HL-60 (cell line): Measurements from ENCODE around the gene SYCE1L.

Experiments used
- POLR2AphosphoS5 ChIP-seq: IDR thresholded peaks from 2 replicates; pipeline ENCODE4 v1.6.1; 2012; ENCODE audit warnings: low read depth
- SPI1 ChIP-seq: IDR thresholded peaks from 2 replicates; pipeline ENCODE4 v1.6.1; 2012; ENCODE audit warnings: low read depth, mild to moderate bottlenecking, borderline replicate concordance
- TF ChIP-seq, protein P1 (sequence below): IDR thresholded peaks from one replicate; pipeline ENCODE4 v1.5.1; 2011; ENCODE audit warnings: low read length, control low read depth, inconsistent platforms; ENCODE audit not compliant: insufficient read depth
- TF ChIP-seq, protein P2 (sequence below): IDR thresholded peaks from 2 replicates; pipeline ENCODE4 v1.6.1; 2012; ENCODE audit warnings: low read depth; ENCODE audit not compliant: insufficient replicate concordance

DNA sequence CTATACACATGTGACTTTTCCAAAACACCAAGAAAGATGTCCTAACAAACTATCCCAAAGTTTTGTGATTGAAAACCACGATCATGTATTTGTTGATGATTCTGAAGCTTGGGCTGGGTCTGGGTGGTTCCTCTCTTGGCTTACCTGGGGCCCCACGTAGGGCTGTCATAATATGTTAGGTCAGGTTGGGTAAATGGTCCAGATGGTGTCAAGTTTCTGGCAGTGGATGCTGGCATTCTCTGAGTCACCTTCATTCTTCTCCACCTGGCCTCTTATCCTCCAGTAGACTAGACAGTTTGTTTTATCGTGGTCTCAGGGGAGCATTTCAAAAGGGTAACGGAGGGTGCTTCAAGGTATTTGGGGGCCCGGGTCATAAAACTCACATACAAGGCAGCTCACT is 39.4 kb downstream of the SYCE1L start:
- TF ChIP-seq POLR2AphosphoS5 = no peak
- TF ChIP-seq, protein P1, sequence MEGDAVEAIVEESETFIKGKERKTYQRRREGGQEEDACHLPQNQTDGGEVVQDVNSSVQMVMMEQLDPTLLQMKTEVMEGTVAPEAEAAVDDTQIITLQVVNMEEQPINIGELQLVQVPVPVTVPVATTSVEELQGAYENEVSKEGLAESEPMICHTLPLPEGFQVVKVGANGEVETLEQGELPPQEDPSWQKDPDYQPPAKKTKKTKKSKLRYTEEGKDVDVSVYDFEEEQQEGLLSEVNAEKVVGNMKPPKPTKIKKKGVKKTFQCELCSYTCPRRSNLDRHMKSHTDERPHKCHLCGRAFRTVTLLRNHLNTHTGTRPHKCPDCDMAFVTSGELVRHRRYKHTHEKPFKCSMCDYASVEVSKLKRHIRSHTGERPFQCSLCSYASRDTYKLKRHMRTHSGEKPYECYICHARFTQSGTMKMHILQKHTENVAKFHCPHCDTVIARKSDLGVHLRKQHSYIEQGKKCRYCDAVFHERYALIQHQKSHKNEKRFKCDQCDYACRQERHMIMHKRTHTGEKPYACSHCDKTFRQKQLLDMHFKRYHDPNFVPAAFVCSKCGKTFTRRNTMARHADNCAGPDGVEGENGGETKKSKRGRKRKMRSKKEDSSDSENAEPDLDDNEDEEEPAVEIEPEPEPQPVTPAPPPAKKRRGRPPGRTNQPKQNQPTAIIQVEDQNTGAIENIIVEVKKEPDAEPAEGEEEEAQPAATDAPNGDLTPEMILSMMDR = no peak
- TF ChIP-seq, protein P2, sequence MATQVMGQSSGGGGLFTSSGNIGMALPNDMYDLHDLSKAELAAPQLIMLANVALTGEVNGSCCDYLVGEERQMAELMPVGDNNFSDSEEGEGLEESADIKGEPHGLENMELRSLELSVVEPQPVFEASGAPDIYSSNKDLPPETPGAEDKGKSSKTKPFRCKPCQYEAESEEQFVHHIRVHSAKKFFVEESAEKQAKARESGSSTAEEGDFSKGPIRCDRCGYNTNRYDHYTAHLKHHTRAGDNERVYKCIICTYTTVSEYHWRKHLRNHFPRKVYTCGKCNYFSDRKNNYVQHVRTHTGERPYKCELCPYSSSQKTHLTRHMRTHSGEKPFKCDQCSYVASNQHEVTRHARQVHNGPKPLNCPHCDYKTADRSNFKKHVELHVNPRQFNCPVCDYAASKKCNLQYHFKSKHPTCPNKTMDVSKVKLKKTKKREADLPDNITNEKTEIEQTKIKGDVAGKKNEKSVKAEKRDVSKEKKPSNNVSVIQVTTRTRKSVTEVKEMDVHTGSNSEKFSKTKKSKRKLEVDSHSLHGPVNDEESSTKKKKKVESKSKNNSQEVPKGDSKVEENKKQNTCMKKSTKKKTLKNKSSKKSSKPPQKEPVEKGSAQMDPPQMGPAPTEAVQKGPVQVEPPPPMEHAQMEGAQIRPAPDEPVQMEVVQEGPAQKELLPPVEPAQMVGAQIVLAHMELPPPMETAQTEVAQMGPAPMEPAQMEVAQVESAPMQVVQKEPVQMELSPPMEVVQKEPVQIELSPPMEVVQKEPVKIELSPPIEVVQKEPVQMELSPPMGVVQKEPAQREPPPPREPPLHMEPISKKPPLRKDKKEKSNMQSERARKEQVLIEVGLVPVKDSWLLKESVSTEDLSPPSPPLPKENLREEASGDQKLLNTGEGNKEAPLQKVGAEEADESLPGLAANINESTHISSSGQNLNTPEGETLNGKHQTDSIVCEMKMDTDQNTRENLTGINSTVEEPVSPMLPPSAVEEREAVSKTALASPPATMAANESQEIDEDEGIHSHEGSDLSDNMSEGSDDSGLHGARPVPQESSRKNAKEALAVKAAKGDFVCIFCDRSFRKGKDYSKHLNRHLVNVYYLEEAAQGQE = no peak
- no peak for TF ChIP-seq SPI1
